Inferior parietal cortex (tissue), 1 donor: ENCODE measurements around the gene HYKK.
"Not testable (repeated sequence)": the region's sequence is repeated elsewhere in the genome, so short reads cannot be mapped to it uniquely, and the experiment has no call there.

Source experiments
- DNase-seq: peaks from one replicate; pipeline ENCODE4 v3.0.0-alpha.2; 2016; ENCODE audit errors: extremely low spot score

Gene HYKK

DNA sequence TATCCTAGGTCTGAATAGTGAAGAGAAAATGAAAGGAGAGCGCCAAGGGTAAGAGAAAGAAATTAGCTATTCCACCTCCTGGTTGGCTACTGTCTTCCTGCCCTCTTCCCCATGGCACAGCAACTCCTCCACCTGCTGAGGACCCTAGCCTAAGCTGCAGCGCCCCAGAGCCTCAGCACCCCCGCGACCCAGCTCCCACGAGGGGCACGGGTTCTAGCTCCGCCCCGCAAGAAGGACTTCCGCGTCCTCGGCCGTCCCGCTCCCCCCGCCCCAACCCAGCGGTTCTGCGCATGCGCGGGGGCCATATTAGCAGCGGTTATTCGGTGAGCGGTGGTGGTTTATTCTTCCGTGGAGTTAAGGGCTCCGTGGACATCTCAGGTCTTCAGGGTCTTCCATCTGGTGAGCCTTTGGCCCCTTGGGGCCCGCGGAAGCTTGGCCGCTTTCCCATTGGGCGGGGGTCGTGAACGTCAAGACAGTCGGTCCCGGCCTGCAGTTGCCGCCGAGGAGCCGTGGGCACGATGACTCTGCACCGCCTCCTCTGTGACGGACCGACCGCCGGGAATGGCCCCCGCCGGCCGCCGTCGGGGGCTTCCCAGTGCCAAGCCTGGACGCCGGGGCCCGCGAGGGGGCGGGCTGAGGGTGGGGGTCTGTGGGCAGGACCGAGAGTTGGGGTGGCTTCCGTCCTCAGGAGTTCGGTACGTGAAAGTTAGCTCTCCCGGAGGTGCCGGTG is 32.9 kb downstream of the HYKK start, which contains the start of gene PSMA4:
Gene PSMA4, plus strand, starts transcription at position 304 of the 730 bp plus-strand sequence. CDS start 1,484 bp downstream, outside the sequence.
- peak; percentile 93 for DNase-seq

DNA sequence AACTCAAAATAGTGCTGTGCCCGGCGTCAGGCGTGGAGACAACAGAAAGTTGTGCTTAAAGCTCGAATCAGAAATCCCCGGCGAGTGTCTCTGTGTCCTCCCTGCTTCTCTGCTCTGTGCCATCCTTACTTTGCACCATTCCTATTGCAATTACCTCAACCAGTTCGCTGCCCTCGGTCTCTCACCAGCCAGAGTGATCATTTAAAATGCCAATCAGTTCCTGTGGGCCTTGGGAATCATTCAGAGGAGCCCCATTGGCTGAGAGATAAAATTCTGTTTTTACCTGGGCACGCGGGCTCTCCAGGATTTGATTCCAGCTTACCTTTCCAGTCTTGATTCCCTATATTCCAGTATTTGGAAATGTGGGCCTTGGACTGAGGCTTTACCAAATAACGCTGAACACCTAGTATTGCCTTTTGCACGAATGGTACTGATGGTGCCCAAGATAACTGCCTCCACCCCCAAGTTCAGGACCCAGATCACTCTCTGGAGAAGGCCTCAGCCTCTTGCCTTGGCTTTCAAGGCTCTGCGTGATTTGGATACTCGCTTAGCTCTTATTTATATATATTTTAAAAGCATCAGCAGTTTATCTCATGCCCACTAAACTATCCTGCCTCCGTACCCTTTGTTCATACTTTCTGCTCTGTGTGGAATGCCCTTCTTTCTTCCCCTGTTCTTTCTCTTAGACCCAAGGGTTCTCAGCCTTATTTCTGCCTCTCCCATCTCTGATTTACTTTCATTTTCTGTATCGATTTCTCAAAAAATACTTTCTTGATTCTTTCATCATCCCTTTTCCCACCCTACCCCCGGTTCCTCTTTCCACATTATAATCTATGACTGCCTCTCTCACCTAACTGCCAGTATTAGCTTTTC is 33.7 kb downstream of the HYKK start:
- DNase-seq = no peak

DNA sequence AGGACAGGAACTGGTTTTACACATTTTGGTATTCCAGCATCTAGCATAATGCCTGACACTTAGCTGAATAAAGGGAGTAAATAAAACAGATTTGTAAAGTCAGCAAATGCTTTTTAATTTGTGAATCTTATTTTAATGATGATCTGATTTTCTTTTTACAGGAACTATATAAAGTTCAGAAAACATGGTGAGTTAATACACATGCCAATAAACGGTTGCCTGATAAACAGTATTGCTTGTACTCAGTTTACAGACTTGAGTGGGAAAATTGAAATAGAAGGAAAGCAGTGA is 34.3 kb downstream of the HYKK start:
- DNase-seq = no peak

DNA sequence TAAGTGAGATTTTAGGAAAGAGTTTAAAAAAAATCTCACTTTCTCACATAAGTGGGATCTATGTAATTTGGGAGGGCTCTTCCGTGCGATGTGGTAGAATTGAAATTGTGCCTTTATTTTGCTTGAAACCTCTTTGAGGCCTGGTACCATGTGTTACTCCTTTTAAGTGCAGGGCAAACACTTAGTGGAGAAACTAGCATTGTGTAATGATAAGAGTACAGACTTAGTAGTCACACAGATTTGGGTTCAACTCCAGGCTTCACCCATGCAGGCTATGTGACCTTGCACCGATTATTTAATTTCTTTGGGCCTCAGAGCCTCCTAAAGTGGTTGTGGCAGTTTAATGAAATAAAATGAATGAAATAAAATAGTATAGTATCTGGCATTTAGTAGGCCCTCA is 35.3 kb downstream of the HYKK start:
- no peak for DNase-seq

DNA sequence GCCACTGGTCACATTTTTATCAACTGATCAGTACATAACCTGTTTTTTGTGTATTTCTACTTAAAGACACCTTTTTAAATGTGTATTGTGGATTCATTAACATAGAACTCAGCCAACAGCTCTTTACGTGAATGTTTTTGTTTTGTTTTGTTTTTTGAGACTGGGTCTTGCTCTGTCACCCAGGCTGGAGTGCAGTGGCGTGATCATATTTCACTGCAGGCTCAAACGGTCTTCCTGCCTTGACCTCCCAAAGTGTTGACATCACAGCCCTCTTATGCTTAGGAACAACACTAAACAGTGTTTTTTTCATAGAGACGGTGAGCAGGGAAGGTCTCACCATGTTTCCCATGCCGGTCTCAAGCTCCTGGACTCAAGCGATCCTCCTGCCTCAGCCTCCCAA is 42.8 kb downstream of the HYKK start:
- no peak for DNase-seq

DNA sequence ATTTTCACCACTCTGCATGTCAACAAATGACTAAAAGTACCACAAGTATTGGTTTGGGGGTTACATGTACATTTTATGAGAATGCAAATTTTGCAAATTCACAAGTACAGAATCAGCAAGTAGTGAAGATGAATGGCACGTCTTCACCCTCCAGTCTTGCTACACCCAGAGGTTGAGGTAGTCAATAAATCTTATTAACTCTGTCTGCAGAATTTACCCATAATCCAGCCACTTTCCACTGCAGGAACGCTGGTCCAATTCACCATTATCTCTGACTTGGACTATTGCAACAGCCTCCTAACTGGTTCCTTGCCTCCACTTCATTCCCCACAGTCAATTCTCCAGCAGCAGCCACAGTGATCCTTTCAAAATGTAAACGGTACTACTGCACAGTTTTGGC is 43.4 kb downstream of the HYKK start:
- DNase-seq = no peak

DNA sequence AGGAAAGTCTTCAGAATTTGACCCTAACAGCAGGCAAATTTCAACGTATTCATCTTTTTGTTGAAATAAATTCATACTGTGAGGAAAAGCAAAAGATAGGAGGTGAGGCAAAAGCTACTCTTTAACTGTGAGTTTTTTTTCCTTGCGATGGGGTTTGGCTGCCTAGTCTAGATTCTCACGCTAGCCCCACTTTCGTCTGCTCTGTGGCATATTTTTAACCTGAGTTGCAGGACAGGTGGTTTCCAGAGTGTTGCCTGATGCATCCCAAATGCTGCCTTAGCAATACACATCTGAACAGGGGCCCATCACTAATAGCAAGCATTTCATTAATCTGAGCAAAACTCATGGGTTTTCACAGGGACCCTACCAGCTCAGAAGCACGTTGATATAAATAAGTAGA is 44.5 kb downstream of the HYKK start:
- DNase-seq = no peak

DNA sequence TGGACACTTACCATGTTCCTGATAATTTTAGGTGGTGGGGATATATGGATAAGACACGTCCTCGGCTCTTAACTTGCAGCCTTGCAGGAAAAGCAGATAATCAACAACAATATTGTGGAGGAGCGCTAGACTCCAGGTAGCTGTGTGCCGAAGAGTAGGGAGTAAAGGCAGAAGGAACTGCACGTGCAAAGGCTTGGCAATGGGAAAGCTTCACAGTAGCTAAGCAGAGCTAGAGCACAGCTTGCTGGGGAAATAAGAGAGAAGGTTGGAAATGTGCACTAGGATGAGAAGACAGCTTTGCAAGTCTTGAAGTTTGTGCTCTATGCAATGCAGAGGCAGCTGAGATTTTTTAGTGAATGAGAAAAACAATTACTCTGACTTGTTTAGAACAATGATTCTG is 45.2 kb downstream of the HYKK start:
- no peak for DNase-seq

DNA sequence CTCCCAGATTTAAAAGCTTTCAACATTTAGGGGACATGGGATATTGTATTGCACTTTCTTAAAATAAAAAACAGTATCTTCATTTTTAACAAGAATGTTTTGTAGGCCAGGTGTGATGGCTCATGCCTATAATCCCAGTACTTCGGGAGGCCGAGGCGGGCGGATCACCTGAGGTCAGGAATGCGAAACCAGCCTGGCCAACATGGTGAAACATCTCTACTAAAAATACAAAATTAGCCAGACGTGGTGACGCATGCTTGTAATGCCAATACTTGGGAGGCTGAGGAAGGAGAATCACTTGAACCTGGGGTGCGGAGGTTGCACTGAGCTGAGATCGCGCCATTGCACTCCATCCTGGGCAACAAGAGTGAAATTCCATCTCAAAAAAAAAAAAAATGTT is 52.8 kb downstream of the HYKK start:
- not testable (repeated sequence) for DNase-seq

DNA sequence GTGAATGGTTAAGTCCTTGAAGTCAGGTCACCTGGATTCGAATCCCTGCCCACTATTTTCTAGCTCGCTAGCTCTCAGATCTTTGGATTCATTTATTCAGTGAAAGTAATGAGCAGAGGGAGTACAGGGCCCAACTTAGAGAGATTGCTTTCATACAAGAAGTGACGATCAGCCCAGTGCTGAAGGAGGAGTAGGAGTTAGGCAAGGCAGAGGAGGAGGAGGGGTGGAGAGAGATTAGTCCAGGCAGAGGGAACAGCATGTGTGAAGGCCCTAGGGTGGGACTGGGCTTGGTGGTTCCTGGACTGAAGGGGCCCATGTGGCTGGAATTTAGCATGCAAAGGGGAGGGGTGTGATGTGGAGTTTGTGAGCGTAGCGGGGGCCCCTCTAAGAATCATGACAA is 54.1 kb downstream of the HYKK start:
- no peak for DNase-seq

DNA sequence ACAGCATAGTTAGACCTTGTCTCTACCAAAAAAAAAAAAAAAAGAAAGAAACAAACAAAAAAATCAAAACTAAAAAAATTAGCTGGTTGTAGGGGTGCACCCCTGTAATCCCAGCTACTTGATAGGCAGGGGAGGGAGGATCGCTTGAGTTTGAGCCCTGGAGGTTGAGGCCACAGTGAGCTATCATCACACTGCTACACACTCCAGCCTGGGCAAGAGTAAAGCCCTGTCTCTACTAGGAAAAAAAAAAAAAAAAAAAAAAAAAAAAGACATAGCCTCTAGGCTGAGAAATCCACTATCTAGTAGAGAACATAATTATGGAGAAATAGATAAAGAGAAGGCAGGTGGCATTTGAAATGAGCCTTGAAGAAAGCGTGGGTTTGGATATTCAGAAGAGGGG is 55.7 kb downstream of the HYKK start:
- DNase-seq = no peak

DNA sequence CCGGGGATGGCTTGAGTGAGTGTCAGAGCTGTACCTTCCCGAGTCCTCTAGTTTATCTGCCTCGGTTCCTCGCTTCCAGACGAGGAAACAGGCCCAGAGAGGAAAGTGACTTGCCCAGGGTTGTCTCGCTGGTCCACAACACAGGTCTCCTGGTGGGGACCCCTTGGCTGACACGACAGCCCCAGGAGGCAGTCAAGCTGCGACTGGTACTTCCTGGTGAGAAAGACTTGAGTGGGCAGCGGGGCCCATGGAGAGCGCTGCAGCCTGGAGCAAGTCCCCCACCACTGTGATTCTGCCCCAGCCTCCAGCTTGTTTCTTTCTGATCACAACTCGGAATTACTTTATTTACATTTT is 57.3 kb downstream of the HYKK start:
- no peak for DNase-seq

DNA sequence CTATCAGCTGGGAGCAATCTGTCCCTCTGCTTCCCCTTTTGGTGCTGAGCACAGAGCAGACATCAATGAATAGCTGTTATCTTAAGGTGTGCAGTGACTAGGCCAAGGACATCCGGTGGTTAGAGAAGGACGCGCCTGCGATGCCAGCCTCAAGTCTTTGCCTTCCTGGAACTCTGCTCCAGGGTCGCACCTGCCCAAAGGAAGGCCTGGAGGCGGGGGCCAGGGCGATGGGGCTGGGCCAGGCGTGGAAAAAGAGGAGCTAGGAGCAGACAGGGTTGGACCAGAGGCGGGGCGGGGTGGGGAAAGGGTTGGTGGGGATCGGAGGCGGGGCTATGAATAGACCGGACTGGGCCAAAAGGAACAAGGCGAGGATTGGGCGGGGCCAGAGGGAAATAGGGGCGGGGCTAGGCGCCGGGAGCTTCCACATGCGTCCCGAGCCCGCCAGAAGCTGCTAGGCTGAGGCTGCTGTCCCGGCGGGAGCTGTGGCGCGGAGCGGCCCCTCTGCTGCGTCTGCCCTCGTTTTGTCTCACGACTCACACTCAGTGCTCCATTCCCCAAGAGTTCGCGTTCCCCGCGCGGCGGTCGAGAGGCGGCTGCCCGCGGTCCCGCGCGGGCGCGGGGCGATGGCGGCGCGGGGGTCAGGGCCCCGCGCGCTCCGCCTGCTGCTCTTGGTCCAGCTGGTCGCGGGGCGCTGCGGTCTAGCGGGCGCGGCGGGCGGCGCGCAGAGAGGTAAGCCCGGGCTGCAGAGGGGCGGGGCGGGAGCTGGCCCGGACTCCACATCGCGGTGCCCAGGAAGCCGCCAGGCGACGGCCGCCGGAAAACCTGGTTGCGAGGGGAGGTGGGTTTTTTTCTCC is 57.9 kb downstream of the HYKK start, which contains the start of gene CHRNA5:
Gene CHRNA5, plus strand, starts transcription at position 424 of the 854 bp plus-strand sequence. Its CDS starts 200 bp downstream, at position 624.
- DNase-seq = no peak

DNA sequence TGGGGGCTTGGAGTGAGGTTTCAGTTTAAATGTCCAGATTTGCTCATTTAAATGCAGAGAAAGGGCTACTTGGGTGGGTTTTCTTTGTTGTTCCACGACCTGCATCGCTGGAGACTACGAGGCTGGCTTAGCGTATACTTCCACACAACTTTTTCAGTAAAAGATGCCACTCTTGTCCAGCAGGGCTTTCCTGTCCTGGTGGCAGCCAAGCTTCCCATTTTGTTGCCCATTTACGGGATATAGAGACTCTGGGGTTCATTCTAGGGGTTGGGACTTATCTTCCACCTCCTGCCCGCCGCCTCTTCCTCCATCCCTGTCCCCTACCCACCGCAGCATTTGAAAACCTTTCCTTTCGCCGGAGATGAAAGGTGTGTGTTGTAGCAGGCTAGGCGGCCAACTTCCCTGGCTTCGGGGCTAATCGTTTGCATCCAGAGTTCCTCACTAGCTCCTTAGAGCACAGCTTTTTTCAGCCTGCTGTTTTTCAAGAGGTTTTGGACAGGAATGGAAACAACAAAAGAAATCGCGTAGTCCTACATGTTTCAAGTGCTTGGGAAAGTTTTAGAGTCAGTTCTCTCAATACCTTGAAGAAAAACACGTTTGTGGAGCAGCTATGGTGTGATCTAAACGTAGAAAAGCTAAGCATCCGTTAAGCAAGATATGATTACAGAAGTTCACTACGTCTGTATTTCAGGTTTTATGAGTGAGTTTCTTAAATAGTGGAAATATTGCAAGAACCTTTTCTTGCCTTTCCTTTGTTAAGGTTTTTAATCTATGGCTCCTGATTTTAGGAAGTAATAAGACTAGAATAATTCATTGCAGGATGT is 58.8 kb downstream of the HYKK start:
- DNase-seq = no peak

DNA sequence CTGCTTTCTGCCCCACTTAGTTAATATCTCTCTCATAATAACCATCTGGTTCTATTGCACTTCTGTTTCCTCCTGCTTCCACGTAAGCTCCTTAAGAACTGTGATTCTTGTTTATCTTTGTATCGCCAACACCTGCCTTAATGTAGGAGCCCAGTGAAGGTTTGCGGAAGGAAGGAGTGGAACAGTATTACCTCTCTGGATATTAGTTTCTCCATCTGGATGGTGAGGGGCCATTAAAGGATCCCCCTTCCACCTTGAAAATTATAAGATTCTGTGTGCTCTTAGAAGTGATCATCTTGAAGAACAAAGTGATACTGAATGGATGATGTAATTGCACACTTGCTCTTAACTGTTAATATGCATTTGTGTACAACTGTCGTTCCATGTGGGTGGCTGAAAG is 60.2 kb downstream of the HYKK start:
- DNase-seq = no peak

DNA sequence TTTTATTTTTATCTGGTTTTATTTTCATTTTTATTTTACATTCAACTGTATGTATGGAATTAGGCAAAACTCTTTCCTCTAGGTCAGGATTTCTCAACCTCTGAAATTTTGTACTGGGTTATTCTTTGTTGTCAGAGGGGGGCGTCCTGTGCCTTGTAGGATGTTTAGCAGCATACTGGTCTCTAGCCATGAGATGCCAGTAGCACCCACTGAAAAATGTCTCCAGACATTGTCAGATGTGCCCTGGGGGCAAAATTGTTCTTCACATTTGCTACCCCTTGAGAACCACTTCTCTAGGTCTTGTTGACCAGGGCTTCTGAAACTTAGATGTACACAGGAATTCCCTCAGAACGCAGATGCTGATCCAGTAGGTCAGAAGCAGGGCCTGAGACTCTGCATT is 63.3 kb downstream of the HYKK start:
- no peak for DNase-seq

DNA sequence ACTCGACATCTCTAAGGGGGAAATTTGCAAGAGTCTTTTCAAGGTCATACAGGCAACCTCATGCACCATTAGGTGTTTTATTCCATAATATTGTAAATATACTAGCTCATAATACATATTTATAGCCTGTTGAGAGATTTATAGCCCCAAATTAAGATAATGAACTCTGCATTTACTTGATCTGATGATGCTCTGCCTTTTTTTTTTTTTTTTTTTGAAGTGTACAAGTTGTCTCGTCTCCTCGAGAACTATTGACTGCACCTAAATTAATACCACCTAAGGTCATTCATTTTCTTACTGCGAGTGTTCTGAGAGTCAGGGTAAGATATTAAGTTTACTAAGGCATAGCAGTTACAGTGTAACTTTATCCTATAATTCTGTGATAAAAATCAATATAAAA is 64.0 kb downstream of the HYKK start:
- no peak for DNase-seq

DNA sequence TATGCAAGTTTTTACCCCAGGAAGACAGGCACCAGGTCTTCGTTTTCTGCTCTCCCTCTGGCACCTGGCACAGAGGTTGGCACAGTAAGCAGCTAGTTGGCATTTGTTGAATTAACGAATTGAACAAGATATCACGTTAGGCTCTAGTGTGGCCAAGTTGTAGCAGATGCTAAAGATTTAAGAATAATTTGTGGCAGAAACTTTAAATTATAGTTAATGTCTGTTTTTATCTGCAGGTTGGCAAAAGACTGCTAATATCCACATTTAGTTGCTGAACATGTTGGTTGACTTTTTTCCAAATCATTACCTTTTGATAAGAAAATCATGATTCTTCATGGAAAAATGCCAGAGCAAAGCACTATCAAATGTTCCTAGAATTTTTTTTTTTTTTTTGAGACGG is 66.0 kb downstream of the HYKK start:
- DNase-seq = no peak

DNA sequence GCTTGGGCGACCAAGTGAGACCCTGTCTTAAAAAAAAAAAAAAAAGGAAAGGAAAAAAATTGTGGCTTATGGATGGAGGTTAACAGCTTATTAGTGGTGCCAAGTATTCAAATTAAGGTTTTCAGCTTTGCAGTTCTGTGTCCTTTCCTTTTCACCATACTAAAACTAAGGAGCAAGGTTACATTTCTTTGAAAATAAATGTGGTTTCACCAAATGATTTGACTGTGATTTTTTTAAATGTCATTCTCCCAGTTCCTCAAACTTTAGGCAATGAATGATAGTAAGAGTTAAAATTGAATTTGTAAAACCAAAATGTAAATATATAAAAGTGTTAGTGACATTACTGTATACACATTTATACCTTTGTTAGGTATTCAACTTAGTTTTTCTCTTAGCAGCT is 67.6 kb downstream of the HYKK start:
- DNase-seq = no peak
